K562 (cell line): ENCODE measurements around the gene SERGEF. TPM values are rescaled to one million over a fixed set of nuclear protein-coding genes. Genes with fewer than 3 reads are reported as not detected.
A peak's percentile ranks its signal among the peaks of the same experiment; 100 is the strongest.

Experiments
- CTBP1 ChIP-seq: fragments of 450-650 bp; IDR thresholded peaks from 2 replicates; pipeline ENCODE4 v1.6.1; 2016; ENCODE audit warnings: borderline replicate concordance
- GTF2A2 ChIP-seq: IDR thresholded peaks from 2 replicates; pipeline ENCODE4 v1.6.1; 2016; ENCODE audit warnings: mild to moderate bottlenecking, missing genetic modification characterization, missing compliant biosample characterization
- HCFC1 ChIP-seq: IDR thresholded peaks from 2 replicates; pipeline ENCODE4 v1.6.1; 2012; ENCODE audit warnings: low read depth, low read length, improper control_type of control experiment
- L3MBTL2 ChIP-seq: fragments of 450-650 bp; IDR thresholded peaks from 2 replicates; pipeline ENCODE4 v1.6.1; 2016; ENCODE audit warnings: mild to moderate bottlenecking, moderate library complexity
- LCOR ChIP-seq: sonication (generic); formaldehyde crosslinking; IDR thresholded peaks from 2 replicates; pipeline ENCODE4 v1.8.0; 2022; ENCODE audit warnings: mild to moderate bottlenecking, missing genetic modification reagents
- OTX1 ChIP-seq: fragments of 450-650 bp; formaldehyde crosslinking; IDR thresholded peaks from 2 replicates; pipeline ENCODE4 v1.4.0; 2022; ENCODE audit warnings: mild to moderate bottlenecking
- RAD21 ChIP-seq, 2 experiments: fragments of 250-450 bp in 1 of 2; fragments of 450-650 bp in 1 of 2; sonication (Bioruptor Pico) in 1 of 2; formaldehyde crosslinking in 1 of 2; IDR thresholded peaks in 1 of 2; conservative IDR thresholded peaks in 1 of 2; 2 replicates each; pipeline versions ENCODE4 v1.4.0 to v1.8.0; 2020 to 2022; ENCODE audit warnings: mild to moderate bottlenecking in 2 of 2, moderate library complexity in 1 of 2
- RBBP5 ChIP-seq: fragments of 200-600 bp; sonication (generic); IDR thresholded peaks from 2 replicates; pipeline ENCODE4 v1.6.1; 2012; ENCODE audit warnings: borderline replicate concordance, mild to moderate bottlenecking, low read length, control low read depth, inconsistent platforms; ENCODE audit not compliant: insufficient read depth, poor library complexity, severe bottlenecking
- REST ChIP-seq, 2 experiments: fragments of 450-650 bp; formaldehyde crosslinking in 1 of 2; IDR thresholded peaks; 2 replicates each; pipeline versions ENCODE4 v1.4.0 to v1.6.1; 2014 to 2020; ENCODE audit warnings: mild to moderate bottlenecking in 2 of 2, borderline replicate concordance in 1 of 2, low read depth in 1 of 2
- polyA plus RNA-seq, 8 experiments: library from polyadenylated mRNA; depleted of rRNA in 4 of 8; stranded (reverse) in 5 of 8; unstranded in 3 of 8; fragments of >200 nt; fragmentation: Nextera tagmentation in 2 of 8; fragmentation: Illumina TruSeq in 1 of 8; extraction: Ambion mirVana in 2 of 8; extraction: Trizol in 1 of 8; gene quantifications; 2 replicates each; pipeline versions ENCODE4 v1.2.1 to v1.2.3, GENCODE V29; 2011 to 2014; ENCODE audit warnings: inconsistent platforms in 1 of 8, missing spikeins in 1 of 8
- total RNA-seq, 7 experiments: library from RNA; depleted of rRNA in 6 of 7; stranded (reverse); fragments of >200 nt in 6 of 7; fragmentation: Illumina TruSeq in 2 of 7; extraction: Trizol in 2 of 7; gene quantifications; 2 replicates each; pipeline versions ENCODE4 v1.2.1 to v1.2.3, GENCODE V29; 2011 to 2021; ENCODE audit warnings: low replicate concordance in 1 of 7

The SERGEF gene
- total and polyA plus RNA-seq, 9 of the 15 experiments (the other 6 are each of a cell fraction or from before 2014, with no cell fraction given), result 10.2 to 28.0 (median 19.9) TPM

GRCh38 chr11:18012906-18013781 lies at the start of gene SERGEF (continued):
- TF ChIP-seq RAD21 (CRISPR knock-in tag; conservative IDR thresholded peaks at IDR 0.05 in 1 of 2, IDR thresholded peaks at IDR 0.05 in 1 of 2) (0 out of 4 replicates have a peak, but pooled peaks of 1 of the 2 experiments have one; percentile 3), RBBP5 (peak; percentile 39), REST (IDR thresholded peaks at IDR 0.05; ENCODE audit: borderline replicate concordance) (no peak), REST (CRISPR knock-in tag; IDR thresholded peaks at IDR 0.05; ENCODE audit: low read depth) (peak; percentile 13; the same call in 1 of the 2 replicates), LCOR (CRISPR knock-in tag) (0 out of 2 replicates have a peak, but pooled peaks have one; percentile 40), L3MBTL2 (peak; percentile 69), HCFC1 (0 out of 2 replicates have a peak, but pooled peaks have one; percentile 23), CTBP1 (peak; percentile 97), OTX1 (CRISPR knock-in tag) (0 out of 2 replicates have a peak, but pooled peaks have one; percentile 59), GTF2A2 (tag) (no peak)
